PC-3 (cell line): ENCODE measurements around the gene CKS2.

Source experiments
- CTCF ChIP-seq: fragments of 300-600 bp; sonication (generic); conservative IDR thresholded peaks from 2 replicates; pipeline ENCODE4 v1.5.1; 2017; ENCODE audit warnings: antibody characterized with exemption, low read depth, mild to moderate bottlenecking, low read length
- EZH2 ChIP-seq: fragments of 300-600 bp; sonication (generic); IDR thresholded peaks from one replicate; pipeline ENCODE4 v1.6.1; 2017; ENCODE audit warnings: antibody characterized with exemption, mild to moderate bottlenecking, low read length; ENCODE audit not compliant: unreplicated experiment

- TF ChIP-seq CTCF (no peak), EZH2 (no peak)
Observed at GRCh38 chr9:89325733-89326132, 14.7 kb downstream of the CKS2 start.
